ENCODE measurements around the gene TPM3.

DNA sequence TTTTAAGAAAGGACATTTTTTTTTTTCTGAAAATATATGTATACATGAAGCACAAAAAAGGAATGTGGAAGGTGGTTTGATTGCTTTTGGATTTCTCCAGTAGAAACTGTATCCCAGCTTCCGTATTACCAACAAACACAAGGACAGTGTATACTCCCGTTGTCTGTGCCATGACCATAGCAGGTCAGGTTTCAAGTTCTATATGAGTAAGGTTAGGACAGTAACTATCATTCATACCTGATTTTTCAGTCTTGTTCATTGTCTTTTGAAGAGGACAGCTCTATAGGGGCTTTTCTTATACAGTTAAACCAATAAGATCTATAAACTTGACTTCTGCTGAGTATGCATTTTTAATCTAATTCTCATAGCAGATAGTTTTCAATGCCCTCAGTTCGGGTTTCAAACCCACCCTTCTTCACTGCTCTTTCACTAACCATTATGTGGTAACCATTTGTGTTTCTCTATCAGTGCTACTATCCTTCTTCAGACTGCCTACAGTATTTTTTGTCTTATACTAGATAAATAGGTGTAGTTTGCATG is 48.5 kb upstream of the TPM3 start:
- no peak for TF ChIP-seq ZNF561 (CRISPR knock-in tag; conservative IDR thresholded peaks at IDR 0.05)
- TF ChIP-seq, protein P1, sequence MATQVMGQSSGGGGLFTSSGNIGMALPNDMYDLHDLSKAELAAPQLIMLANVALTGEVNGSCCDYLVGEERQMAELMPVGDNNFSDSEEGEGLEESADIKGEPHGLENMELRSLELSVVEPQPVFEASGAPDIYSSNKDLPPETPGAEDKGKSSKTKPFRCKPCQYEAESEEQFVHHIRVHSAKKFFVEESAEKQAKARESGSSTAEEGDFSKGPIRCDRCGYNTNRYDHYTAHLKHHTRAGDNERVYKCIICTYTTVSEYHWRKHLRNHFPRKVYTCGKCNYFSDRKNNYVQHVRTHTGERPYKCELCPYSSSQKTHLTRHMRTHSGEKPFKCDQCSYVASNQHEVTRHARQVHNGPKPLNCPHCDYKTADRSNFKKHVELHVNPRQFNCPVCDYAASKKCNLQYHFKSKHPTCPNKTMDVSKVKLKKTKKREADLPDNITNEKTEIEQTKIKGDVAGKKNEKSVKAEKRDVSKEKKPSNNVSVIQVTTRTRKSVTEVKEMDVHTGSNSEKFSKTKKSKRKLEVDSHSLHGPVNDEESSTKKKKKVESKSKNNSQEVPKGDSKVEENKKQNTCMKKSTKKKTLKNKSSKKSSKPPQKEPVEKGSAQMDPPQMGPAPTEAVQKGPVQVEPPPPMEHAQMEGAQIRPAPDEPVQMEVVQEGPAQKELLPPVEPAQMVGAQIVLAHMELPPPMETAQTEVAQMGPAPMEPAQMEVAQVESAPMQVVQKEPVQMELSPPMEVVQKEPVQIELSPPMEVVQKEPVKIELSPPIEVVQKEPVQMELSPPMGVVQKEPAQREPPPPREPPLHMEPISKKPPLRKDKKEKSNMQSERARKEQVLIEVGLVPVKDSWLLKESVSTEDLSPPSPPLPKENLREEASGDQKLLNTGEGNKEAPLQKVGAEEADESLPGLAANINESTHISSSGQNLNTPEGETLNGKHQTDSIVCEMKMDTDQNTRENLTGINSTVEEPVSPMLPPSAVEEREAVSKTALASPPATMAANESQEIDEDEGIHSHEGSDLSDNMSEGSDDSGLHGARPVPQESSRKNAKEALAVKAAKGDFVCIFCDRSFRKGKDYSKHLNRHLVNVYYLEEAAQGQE (IDR thresholded peaks at IDR 0.05; ENCODE audit: borderline replicate concordance), result no peak
- TF ChIP-seq, protein P1 (CRISPR knock-in tag; IDR thresholded peaks at IDR 0.05; ENCODE audit: low read depth), result no peak
- no peak for TF ChIP-seq POLR2AphosphoS2 (IDR thresholded peaks at IDR 0.05; ENCODE audit: low read length)
- TF ChIP-seq, protein P2, sequence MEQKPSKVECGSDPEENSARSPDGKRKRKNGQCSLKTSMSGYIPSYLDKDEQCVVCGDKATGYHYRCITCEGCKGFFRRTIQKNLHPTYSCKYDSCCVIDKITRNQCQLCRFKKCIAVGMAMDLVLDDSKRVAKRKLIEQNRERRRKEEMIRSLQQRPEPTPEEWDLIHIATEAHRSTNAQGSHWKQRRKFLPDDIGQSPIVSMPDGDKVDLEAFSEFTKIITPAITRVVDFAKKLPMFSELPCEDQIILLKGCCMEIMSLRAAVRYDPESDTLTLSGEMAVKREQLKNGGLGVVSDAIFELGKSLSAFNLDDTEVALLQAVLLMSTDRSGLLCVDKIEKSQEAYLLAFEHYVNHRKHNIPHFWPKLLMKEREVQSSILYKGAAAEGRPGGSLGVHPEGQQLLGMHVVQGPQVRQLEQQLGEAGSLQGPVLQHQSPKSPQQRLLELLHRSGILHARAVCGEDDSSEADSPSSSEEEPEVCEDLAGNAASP (IDR thresholded peaks at IDR 0.05), result no peak
- no peak for TF ChIP-seq HMG20A (CRISPR knock-in tag; conservative IDR thresholded peaks at IDR 0.05)
- TF ChIP-seq TAF1 (IDR thresholded peaks at IDR 0.05; ENCODE audit: control insufficient read depth, extremely low read depth, insufficient read depth, low read length, severe bottlenecking), result no peak
- no peak for TF ChIP-seq POLR2AphosphoS5 (IDR thresholded peaks at IDR 0.05; ENCODE audit: control insufficient read depth, insufficient read depth, low read depth, low read length)
- no peak for TF ChIP-seq ZBTB1 (CRISPR knock-in tag; IDR thresholded peaks at IDR 0.05; ENCODE audit: borderline replicate concordance, low read depth)

Data from K562 (cell line).